IgD-negative memory B cell (primary cell): Measurements from ENCODE around the gene SMARCD3. TPM values are rescaled to one million over a fixed set of nuclear protein-coding genes. Genes with fewer than 3 reads are reported as not detected.

Experiments used
- H3K27ac Mint-ChIP-seq, 3 donors: one replicate each; pipeline ENCODE4 v1.8.0; 2020 to 2022; ENCODE audit warnings: mild to moderate bottlenecking in 3 of 3, mixed read lengths in 3 of 3, moderate library complexity in 1 of 3
- H3K27me3 Mint-ChIP-seq: one replicate; pipeline ENCODE4 v1.8.0; 2021; ENCODE audit warnings: mixed read lengths
- H3K36me3 Mint-ChIP-seq: one replicate; pipeline ENCODE4 v1.8.0; 2020; ENCODE audit warnings: mild to moderate bottlenecking, mixed read lengths
- H3K4me1 Mint-ChIP-seq, 3 donors: one replicate each; pipeline ENCODE4 v1.8.0; 2020 to 2022; ENCODE audit warnings: mixed read lengths in 3 of 3, mild to moderate bottlenecking in 1 of 3
- H3K4me3 Mint-ChIP-seq, 4 donors: one replicate each; pipeline ENCODE4 v1.8.0; 2020 to 2022; ENCODE audit warnings: mild to moderate bottlenecking in 4 of 4, mixed read lengths in 4 of 4, moderate library complexity in 3 of 4
- H3K9me3 Mint-ChIP-seq, 3 donors: one replicate each; pipeline ENCODE4 v1.8.0; 2020 to 2021; ENCODE audit warnings: mixed read lengths in 3 of 3, mild to moderate bottlenecking in 1 of 3
- polyA plus RNA-seq: library from polyadenylated mRNA; unstranded; fragments of 300-500 nt; fragmentation: Illumina TruSeq; gene quantifications from one replicate; pipeline ENCODE4 v1.2.3, GENCODE V29; 2021

Gene SMARCD3
- polyA plus RNA-seq, 1 donor from 2014 or later: 1.1 TPM

DNA sequence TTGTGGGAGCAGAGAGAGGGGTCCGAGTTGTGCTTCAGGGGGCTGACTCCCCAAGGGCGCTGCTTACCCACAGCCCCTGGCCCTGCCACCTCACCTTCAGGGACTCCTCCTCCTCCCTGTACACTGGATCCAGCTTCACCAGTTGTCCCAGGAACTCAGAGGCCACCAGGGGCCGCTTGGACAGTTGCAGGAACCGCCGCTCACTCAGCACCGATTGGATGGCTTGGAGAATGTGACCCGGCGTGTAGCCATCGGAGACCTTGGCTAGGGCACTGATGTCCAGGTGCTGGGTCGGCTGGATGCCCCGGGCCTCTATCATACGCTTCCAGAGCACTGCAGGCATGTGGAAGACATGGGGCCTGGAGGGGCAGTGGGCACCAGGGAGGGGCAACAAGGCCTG lies 57.0 kb downstream of the SMARCD3 start:
- Mint-ChIP-seq H3K4me3 (no peak overlapping the region), H3K36me3 (no peaks in the 10 kb centered on the region), H3K9me3 (peaks cover 0 to 2% (median 0%) of the 10 kb centered on the region in 3 donors), H3K4me1 (peaks cover 0 to 6% (median 0%) of the 10 kb centered on the region in 3 donors), H3K27ac (no peak overlapping the region), H3K27me3 (peaks cover 14% of the 10 kb centered on the region)

- Mint-ChIP-seq H3K27ac (no peak overlapping the region), H3K36me3 (no peaks in the 10 kb centered on the region), H3K4me3 (no peak overlapping the region), H3K9me3 (peaks cover 0 to 2% (median 0%) of the 10 kb centered on the region in 3 donors), H3K27me3 (peaks cover 9% of the 10 kb centered on the region), H3K4me1 (peaks cover 0 to 6% (median 0%) of the 10 kb centered on the region in 3 donors)
These were observed 59.5 kb downstream of the SMARCD3 start for GRCh38 chr7:151189038-151189437.

Other genes with a start within 250 kb of the SMARCD3 start
- gene ATG9B, start 224.2 kb downstream of the SMARCD3 start, polyA plus RNA-seq: 11.2 TPM
- 21.6 TPM for gene ABCB8, start 220.2 kb downstream of the SMARCD3 start, polyA plus RNA-seq
- gene ASIC3, start 200.2 kb downstream of the SMARCD3 start, polyA plus RNA-seq: not detected
- gene CDK5, start 190.8 kb downstream of the SMARCD3 start, polyA plus RNA-seq: 11.4 TPM
- 17.8 TPM for gene SLC4A2, start 189.1 kb downstream of the SMARCD3 start, polyA plus RNA-seq
- gene FASTK, start 167.9 kb downstream of the SMARCD3 start, polyA plus RNA-seq: 55.4 TPM
- gene TMUB1, start 165.2 kb downstream of the SMARCD3 start, polyA plus RNA-seq: 72.6 TPM
- 3.5 TPM for gene AGAP3, start 162.2 kb downstream of the SMARCD3 start, polyA plus RNA-seq
- not detected for gene GBX1, start 81.0 kb downstream of the SMARCD3 start, polyA plus RNA-seq
- not detected for gene ASB10, start 61.4 kb downstream of the SMARCD3 start, polyA plus RNA-seq
- not detected for gene H2BK1, start 38.2 kb downstream of the SMARCD3 start, polyA plus RNA-seq
- 34.2 TPM for gene ABCF2, start 21.5 kb downstream of the SMARCD3 start, polyA plus RNA-seq
- gene CHPF2, start 16.2 kb downstream of the SMARCD3 start, polyA plus RNA-seq: 25.4 TPM
- 82.8 TPM for gene NUB1, start 93.1 kb upstream of the SMARCD3 start, polyA plus RNA-seq
- 0.54 TPM for gene WDR86, start 161.3 kb upstream of the SMARCD3 start, polyA plus RNA-seq
- not detected for gene CRYGN, start 191.4 kb upstream of the SMARCD3 start, polyA plus RNA-seq